Panc1 (cell line): ENCODE measurements around the gene OSBPL10. TPM values are rescaled to one million over a fixed set of nuclear protein-coding genes. Genes with fewer than 3 reads are reported as not detected.

Experiments used
- ATAC-seq: fragments of 200-7000 bp; cut with Tn5 transposase; 2 replicates; pipeline ENCODE4 v1.9.1; 2020; ENCODE audit warnings: mild to moderate bottlenecking, moderate library complexity
- BruUV-seq: library from RNA; stranded (reverse); fragments of 400-500 nt; replicated peaks from 2 replicates; lab custom pipeline; 2021; lab: Mats Ljungman, UMichigan
- CTCF ChIA-PET: fragments of 300-600 bp; sonication (Branson Sonifier 250); formaldehyde crosslinking; loops from one replicate; lab custom pipeline; 2022; ENCODE audit warnings: antibody characterized with exemption; lab: Charles Lee
- POLR2A ChIA-PET: fragments of 300-600 bp; sonication (Branson Sonifier 250); formaldehyde crosslinking; loops from one replicate; lab custom pipeline; 2022; ENCODE audit warnings: antibody characterized with exemption; lab: Charles Lee
- DNase-seq: peaks from one replicate; pipeline ENCODE4 v3.0.0-alpha.2; 2010; ENCODE audit warnings: low read depth, low spot score
- H3K27ac ChIP-seq: 2 replicates; pipeline ENCODE4 v1.5.1; 2011; ENCODE audit warnings: mild to moderate bottlenecking, low read length, inconsistent platforms
- H3K27me3 ChIP-seq: fragments of 200-500 bp; sonication (Bioruptor generic); 2 replicates; pipeline ENCODE4 v1.6.0; 2014; ENCODE audit warnings: low read length, inconsistent platforms; ENCODE audit not compliant: control insufficient read depth, insufficient read depth
- H3K36me3 ChIP-seq: fragments of 200-500 bp; sonication (Bioruptor generic); 2 replicates; pipeline ENCODE4 v1.5.1; 2014; ENCODE audit warnings: inconsistent platforms, mild to moderate bottlenecking, low read length, moderate library complexity; ENCODE audit not compliant: control insufficient read depth, insufficient read depth
- H3K4me1 ChIP-seq: 2 replicates; pipeline ENCODE4 v1.5.1; 2011; ENCODE audit warnings: inconsistent platforms, mild to moderate bottlenecking, low read length, moderate library complexity; ENCODE audit not compliant: control insufficient read depth, insufficient read depth
- H3K4me3 ChIP-seq, 2 experiments: 2 replicates each; pipeline ENCODE4 v1.5.1; 2011 to 2012; ENCODE audit warnings: low read depth in 2 of 2, low read length in 2 of 2, mild to moderate bottlenecking in 2 of 2, inconsistent platforms in 1 of 2, moderate library complexity in 1 of 2
- H3K9me3 ChIP-seq: fragments of 200-500 bp; sonication (Bioruptor generic); 2 replicates; pipeline ENCODE4 v1.5.1; 2014; ENCODE audit warnings: low read depth, mild to moderate bottlenecking, inconsistent platforms, low read length, moderate library complexity; ENCODE audit not compliant: control insufficient read depth, insufficient read depth
- POLR2AphosphoS5 ChIP-seq: IDR thresholded peaks from 2 replicates; pipeline ENCODE4 v1.6.1; 2012; ENCODE audit warnings: mild to moderate bottlenecking, low read depth, low read length, moderate library complexity
- SIN3A ChIP-seq: IDR thresholded peaks from 2 replicates; pipeline ENCODE4 v1.6.1; 2012; ENCODE audit warnings: low read depth, mild to moderate bottlenecking, low read length, moderate library complexity, borderline replicate concordance; ENCODE audit not compliant: insufficient read depth
- TCF7L2 ChIP-seq: IDR thresholded peaks from 2 replicates; pipeline ENCODE4 v1.6.1; 2011; ENCODE audit warnings: mild to moderate bottlenecking, low read depth, low read length, inconsistent platforms
- in situ Hi-C: cut with HindIII; loops from 2 replicates; pipeline ENCODE4 v1.10.0; 2016; ENCODE audit warnings: low sequenced_read_pairs, low pct_unique_long_range_greater_than_20kb
- intact Hi-C: fragments of 100-400 bp; cut with micrococcal nuclease; formaldehyde crosslinking; loops from one replicate; pipeline ENCODE4 v1.10.0; 2022; ENCODE audit not compliant: unreplicated experiment
- total RNA-seq: library from RNA; stranded (reverse); gene quantifications from one replicate; pipeline ENCODE4 v1.2.1, GENCODE V29; 2021; ENCODE audit not compliant: unreplicated experiment
- TF ChIP-seq, protein P1 (sequence below), 2 experiments: IDR thresholded peaks; 2 replicates each; pipeline ENCODE4 v1.6.1; 2011 to 2012; ENCODE audit warnings: low read depth in 2 of 2, control low read depth in 1 of 2, low read length in 1 of 2, mild to moderate bottlenecking in 1 of 2, moderate library complexity in 1 of 2; ENCODE audit not compliant: insufficient read depth in 1 of 2
- TF ChIP-seq, protein P2 (sequence below): fragments of 450-650 bp; IDR thresholded peaks from 2 replicates; pipeline ENCODE4 v1.5.1; 2017; ENCODE audit warnings: mild to moderate bottlenecking

The OSBPL10 gene
- total RNA-seq, 1 experiment from 2014 or later, result 88.1 TPM

DNA sequence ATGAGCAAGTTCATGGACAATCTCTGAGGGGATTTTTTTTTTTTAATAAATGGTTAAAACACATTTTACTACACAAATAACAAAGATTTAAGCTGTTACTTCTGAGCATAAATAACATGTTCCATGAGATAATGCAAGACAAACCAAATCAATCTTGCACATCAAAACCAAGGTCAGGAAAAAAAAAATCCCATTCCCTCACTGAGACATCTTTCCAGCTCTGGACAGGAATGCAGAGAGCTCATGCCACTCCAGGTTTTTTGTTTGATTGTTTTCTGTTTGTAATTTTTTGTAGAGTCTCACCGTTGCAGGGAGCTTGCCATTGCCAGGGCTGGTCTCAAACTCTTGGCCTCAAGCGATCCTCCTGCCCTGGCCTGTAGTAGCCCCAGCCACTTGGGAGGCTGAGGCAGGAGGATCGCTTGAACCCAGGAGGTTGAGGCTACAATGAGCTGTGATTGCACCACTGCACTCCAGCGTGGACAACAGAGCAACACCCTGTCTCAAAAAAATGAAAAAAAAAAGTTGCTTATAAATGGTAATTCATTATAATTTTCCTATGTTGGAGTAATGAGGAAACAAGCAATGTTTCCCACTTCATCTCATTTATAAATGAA lies 14.0 kb downstream of the OSBPL10 start:
- H3K27ac ChIP-seq, result peak overlapping the region; percentile 99
- DNase-seq (no peak), ATAC-seq (no peak)
- intact Hi-C loops (no loop called here), in situ Hi-C loops (no loop called here)
- ChIA-PET POLR2A (interaction anchor here (0.7 kb wide), 1 partner anchor 81 kb away, joined by 5 read pairs; no protein-coding TSS in a partner anchor), CTCF (no interaction called here)
- H3K4me3 ChIP-seq, result no peak overlapping the region
- TF ChIP-seq TCF7L2 (no peak), SIN3A (no peak), POLR2AphosphoS5 (no peak)
- TF ChIP-seq, protein P1, sequence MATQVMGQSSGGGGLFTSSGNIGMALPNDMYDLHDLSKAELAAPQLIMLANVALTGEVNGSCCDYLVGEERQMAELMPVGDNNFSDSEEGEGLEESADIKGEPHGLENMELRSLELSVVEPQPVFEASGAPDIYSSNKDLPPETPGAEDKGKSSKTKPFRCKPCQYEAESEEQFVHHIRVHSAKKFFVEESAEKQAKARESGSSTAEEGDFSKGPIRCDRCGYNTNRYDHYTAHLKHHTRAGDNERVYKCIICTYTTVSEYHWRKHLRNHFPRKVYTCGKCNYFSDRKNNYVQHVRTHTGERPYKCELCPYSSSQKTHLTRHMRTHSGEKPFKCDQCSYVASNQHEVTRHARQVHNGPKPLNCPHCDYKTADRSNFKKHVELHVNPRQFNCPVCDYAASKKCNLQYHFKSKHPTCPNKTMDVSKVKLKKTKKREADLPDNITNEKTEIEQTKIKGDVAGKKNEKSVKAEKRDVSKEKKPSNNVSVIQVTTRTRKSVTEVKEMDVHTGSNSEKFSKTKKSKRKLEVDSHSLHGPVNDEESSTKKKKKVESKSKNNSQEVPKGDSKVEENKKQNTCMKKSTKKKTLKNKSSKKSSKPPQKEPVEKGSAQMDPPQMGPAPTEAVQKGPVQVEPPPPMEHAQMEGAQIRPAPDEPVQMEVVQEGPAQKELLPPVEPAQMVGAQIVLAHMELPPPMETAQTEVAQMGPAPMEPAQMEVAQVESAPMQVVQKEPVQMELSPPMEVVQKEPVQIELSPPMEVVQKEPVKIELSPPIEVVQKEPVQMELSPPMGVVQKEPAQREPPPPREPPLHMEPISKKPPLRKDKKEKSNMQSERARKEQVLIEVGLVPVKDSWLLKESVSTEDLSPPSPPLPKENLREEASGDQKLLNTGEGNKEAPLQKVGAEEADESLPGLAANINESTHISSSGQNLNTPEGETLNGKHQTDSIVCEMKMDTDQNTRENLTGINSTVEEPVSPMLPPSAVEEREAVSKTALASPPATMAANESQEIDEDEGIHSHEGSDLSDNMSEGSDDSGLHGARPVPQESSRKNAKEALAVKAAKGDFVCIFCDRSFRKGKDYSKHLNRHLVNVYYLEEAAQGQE (IDR thresholded peaks at IDR 0.05; ENCODE audit: insufficient read depth in 1 of 2, low read depth in 2 of 2, low read length in 1 of 2), result no peak
- TF ChIP-seq, protein P2, sequence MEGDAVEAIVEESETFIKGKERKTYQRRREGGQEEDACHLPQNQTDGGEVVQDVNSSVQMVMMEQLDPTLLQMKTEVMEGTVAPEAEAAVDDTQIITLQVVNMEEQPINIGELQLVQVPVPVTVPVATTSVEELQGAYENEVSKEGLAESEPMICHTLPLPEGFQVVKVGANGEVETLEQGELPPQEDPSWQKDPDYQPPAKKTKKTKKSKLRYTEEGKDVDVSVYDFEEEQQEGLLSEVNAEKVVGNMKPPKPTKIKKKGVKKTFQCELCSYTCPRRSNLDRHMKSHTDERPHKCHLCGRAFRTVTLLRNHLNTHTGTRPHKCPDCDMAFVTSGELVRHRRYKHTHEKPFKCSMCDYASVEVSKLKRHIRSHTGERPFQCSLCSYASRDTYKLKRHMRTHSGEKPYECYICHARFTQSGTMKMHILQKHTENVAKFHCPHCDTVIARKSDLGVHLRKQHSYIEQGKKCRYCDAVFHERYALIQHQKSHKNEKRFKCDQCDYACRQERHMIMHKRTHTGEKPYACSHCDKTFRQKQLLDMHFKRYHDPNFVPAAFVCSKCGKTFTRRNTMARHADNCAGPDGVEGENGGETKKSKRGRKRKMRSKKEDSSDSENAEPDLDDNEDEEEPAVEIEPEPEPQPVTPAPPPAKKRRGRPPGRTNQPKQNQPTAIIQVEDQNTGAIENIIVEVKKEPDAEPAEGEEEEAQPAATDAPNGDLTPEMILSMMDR, result no peak
- BruUV-seq, result no TSS peak
- no peaks in the 10 kb centered on the region for H3K36me3 ChIP-seq
- no peaks in the 10 kb centered on the region for H3K27me3 ChIP-seq
- H3K9me3 ChIP-seq, result no peaks in the 10 kb centered on the region
- H3K4me1 ChIP-seq, result peaks cover 50% of the 10 kb centered on the region

DNA sequence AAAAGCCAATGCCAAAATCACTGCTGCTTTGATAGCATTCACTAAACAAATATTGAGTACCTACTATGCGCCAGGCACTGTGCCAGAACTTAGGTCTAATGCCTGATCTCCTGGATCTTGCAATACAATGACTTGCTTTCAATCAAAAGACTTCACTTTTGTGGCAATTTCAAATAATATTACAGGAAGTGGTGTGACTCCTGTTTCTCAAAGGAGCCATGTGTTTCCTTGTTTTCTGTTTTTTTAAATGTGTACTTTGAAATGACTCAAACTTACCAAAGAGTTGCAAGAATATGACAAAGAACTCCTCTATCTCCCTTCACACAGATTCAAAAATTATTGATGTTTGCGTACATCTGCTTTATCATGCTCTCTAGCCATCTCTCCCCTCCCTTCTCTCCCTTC lies 18.3 kb downstream of the OSBPL10 start:
- BruUV-seq, result TSS peak; percentile 42
- ATAC-seq (no peak), DNase-seq (no peak)
- TF ChIP-seq TCF7L2, result no peak
- TF ChIP-seq, protein P1 (IDR thresholded peaks at IDR 0.05; ENCODE audit: insufficient read depth in 1 of 2, low read depth in 2 of 2, low read length in 1 of 2), result no peak
- no peak for TF ChIP-seq POLR2AphosphoS5
- TF ChIP-seq, protein P2, result no peak
- no peak for TF ChIP-seq SIN3A
- Histone ChIP-seq H3K4me3 (no peak overlapping the region), H3K27me3 (no peaks in the 10 kb centered on the region), H3K27ac (peak overlapping the region; percentile 80), H3K4me1 (peaks cover 63% of the 10 kb centered on the region), H3K36me3 (no peaks in the 10 kb centered on the region), H3K9me3 (no peaks in the 10 kb centered on the region)
- intact Hi-C loops, result no loop called here
- CTCF ChIA-PET, result no interaction called here
- in situ Hi-C loops, result no loop called here
- POLR2A ChIA-PET, result no interaction called here
